B cell (primary cell): Measurements from ENCODE around the gene SLC38A10.

Source experiments
- CTCF ChIP-seq: fragments of 200-600 bp; IDR thresholded peaks from one replicate; pipeline ENCODE4 v1.8.0; 2022; ENCODE audit warnings: antibody characterized with exemption, mild to moderate bottlenecking
- EZH2 ChIP-seq: IDR thresholded peaks from 2 replicates; pipeline ENCODE4 v1.6.1; 2012; ENCODE audit warnings: borderline replicate concordance, low read depth, mild to moderate bottlenecking, moderate library complexity, low read length; ENCODE audit not compliant: insufficient read depth, poor library complexity, severe bottlenecking

GRCh38 chr17:81207610-81208581 is 87.2 kb downstream of the SLC38A10 start:
- no peak for TF ChIP-seq EZH2
- no peak for TF ChIP-seq CTCF
